Muscle of back (tissue), 11 donors: ENCODE data around the gene NTN1. TPM values are rescaled to one million over a fixed set of nuclear protein-coding genes. Genes with fewer than 3 reads are reported as not detected.
"Not testable (repeated sequence)": the region's sequence is repeated elsewhere in the genome, so short reads cannot be mapped to it uniquely, and the experiment has no call there.

Experiments
- DNase-seq, 3 donors: peaks; one replicate each; pipeline versions ENCODE4 v3.0.0 to v3.0.0-alpha.2; 2013
- polyA plus RNA-seq, 10 donors: library from polyadenylated mRNA; unstranded; fragments of 120-200 nt; gene quantifications; one replicate each; pipeline ENCODE4 v1.2.1, GENCODE V29; 2013; ENCODE audit not compliant: insufficient read length in 10 of 10

NTN1 gene
- polyA plus RNA-seq, 10 donors = 5.7 to 25.1 (median 9.6) TPM

- DNase-seq = no peak
Observed at GRCh38 chr17:9080296-9080914, 59.1 kb downstream of the NTN1 start.

DNA sequence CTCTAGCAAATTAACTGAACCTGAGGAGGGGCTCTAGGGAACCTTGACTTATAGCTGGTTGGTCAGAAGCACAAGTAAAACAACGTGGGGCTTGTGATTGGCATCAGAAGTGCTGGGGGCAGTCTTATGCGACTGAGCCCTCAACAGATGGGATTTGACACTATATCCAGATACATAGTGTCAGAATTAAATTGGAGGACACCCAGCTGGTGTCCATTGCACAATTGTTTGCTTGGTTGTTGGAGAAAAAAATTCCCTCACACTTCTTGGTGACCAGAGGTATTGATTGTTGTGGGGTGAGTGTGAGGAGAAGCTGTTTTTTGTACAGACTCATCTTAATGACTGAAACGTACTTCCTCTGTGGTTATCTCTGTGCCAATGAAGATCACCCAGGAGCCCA is 59.7 kb downstream of the NTN1 start:
- no peak for DNase-seq

GRCh38 chr17:9086577-9086976 is 65.3 kb downstream of the NTN1 start:
- DNase-seq = no peak

DNA sequence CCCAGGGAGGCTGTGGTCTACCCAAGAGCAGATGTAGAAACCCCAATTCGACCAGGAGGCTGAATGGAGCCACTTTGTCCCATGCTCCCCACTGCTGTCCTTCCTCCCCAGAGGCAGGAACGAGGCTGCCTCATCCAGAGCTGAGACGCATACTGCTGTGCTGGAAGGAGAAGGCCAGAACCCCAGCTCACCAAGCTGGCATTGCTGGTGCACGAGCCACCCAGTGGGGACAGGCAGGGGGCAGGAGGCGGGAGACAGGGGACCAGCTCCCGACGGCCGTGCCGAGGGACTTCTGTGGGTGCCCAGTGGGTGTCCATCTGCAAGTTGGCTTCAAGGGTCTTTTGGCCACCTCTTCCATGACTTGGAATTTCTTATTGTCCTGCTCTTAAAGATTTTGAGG is 66.6 kb downstream of the NTN1 start:
- DNase-seq = no peak

DNA sequence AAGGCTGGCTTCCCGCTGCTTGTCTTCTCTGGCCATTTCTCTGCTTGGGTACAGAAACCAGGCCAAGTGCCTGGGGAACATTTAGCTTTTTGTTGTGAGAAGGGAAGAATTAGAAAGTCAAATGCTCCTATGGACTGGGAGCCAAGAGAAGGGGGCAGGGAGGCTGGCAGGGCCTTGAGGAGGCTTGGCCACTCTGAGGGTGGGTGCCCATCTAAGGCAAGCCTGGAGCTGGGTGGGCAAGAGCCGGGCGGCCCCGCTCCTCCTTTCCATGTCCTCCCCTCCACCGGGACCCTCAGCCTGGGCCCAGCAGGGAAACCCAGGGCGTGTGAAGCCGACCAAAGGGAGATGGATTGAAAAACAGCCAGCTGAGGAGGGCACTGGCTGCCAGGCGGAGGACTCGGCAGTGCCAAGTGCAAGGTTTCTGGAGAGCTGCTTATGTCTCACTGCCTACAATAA is 69.4 kb downstream of the NTN1 start:
- no peak for DNase-seq

- no peak for DNase-seq
Observed at GRCh38 chr17:9094193-9094592, 72.9 kb downstream of the NTN1 start.

GRCh38 chr17:9095390-9095789 is 74.1 kb downstream of the NTN1 start:
- peak in 1 of 3 donors; percentile 21 for DNase-seq

- no peak for DNase-seq
Observed at GRCh38 chr17:9098242-9098825, 77.0 kb downstream of the NTN1 start.

GRCh38 chr17:9101356-9101755 is 80.0 kb downstream of the NTN1 start:
- DNase-seq = no peak

- not testable (repeated sequence) for DNase-seq
Observed at GRCh38 chr17:9103193-9103592, 81.9 kb downstream of the NTN1 start.

GRCh38 chr17:9104370-9105041 is 83.2 kb downstream of the NTN1 start:
- DNase-seq = no peak

- DNase-seq = no peak
Observed at GRCh38 chr17:9105068-9105868, 84.0 kb downstream of the NTN1 start.

DNA sequence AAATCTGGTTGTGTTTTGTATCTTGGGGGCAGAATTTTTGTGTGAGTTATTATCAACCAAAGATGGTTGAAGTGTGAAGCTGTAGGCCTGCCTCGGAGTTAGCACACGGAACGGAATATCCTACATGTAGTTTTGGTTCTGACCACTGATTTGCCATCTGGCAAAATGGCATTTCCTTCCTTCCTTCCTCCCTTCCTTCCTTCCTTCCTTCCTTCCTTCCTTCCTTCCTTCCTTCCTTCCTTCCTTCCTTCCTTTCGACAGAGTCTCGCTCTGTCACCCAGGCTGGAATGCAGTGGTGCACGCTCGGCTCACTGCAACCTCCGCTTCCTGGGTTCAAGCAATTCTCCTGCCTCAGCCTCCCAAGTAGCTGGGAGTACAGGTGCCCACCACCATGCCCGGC is 85.0 kb downstream of the NTN1 start:
- DNase-seq = not testable (repeated sequence)

DNA sequence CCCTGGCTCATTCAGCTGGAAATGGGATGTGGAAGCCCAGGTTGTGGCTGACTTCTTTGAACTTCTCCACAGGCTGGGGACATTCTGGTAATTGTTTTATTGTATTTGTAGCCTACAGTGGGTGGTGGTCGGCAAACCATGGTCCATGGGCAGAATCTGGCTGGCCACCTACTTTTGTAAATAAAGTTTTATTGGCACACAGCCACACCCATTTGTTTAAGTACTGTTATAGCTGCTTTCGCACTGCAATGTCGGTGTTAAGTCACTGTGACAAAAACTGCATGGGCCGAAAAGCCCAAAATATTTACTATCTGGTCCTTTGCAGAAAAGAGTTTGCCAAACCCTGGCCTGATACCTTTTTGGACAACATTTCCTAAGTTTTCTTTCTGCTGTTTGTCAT is 86.2 kb downstream of the NTN1 start:
- DNase-seq = no peak

DNA sequence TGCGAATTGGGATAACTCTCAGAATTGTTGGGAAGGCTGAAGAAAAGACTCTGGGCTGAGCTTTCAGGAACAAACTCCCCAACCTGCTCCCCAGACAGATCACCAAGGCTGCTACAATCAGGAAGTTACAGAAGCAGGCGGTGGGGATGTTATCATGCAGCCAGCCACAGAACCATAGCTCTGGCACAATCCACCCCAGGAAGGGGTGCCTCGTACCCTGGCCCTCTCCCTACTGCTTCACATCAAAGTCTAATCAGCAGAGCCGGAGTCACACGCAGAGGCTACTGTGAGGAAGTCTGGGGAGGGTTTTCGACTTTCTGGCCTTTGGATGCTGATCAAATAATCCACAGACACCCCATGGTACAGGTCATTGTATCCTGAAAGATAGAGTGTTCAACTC is 86.8 kb downstream of the NTN1 start:
- DNase-seq = no peak

DNA sequence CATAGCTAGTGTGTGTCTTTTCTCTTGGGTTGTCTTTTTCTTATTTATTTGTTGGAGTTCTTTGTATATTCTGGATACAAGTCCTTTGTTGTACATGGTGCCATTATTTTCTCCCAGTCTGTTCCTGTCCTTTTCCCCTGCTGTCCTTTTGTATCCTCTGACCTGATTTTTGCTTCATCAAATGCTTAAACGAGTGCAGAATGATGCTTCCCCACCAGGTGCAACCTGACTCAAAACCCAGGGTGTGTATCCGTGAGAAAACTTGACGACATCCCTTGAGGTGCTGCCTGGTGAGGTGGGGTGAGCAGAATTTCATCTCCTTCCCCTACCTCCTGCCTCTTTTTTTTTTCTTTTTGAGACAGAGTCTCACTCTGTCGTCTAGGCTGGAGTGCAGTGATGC is 88.6 kb downstream of the NTN1 start:
- no peak for DNase-seq

- no peak for DNase-seq
Observed at GRCh38 chr17:9110501-9110900, 89.2 kb downstream of the NTN1 start.

DNA sequence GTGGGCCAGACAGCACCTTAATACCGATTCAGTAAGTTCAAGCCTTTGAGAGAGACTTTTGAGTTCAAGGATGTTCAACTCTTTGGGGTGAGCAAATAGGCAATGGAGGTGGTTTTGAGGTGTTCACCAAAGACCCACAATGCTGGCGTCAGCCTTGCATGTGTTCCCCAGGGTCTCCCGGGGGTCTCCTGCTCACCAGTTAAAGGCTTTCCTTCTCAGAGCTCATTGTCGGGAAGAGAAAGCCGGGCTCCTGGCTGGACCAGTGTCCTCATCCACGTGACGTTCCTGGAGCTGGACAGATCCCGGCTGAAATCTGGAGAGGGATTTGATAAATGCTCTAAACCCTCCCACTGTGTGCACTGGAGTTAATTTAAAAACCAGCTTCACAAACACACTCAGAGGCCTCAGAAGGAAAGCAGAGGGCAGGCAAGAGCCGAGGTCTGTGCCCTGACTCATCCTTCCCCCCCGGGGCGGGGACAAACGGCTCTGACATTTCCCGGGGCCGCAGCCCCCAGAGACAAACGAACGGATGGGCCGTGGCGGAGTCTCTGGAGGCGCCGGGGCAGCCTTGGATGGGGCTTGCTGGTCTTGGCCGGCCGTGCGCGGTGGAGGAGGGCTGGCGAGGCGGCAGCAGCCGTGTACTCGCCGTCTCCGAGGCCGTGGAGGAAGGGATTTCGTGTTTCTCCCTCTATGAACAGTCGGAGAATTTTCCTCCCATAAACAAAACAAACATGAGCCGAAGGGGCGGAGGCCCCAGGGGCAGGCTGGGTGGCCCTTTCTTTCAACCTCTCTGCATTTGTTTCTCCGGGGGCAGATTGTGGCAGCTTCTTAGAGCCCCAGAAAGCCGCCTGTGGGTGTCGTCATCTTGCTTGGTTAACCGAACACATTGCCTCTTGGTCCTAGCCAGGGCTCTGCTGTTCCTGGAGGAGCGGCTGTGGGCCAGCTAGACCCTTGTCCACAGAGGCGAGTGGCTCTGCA is 94.2 kb downstream of the NTN1 start:
- DNase-seq = peak; percentile 61 to 86 (median 69)

DNA sequence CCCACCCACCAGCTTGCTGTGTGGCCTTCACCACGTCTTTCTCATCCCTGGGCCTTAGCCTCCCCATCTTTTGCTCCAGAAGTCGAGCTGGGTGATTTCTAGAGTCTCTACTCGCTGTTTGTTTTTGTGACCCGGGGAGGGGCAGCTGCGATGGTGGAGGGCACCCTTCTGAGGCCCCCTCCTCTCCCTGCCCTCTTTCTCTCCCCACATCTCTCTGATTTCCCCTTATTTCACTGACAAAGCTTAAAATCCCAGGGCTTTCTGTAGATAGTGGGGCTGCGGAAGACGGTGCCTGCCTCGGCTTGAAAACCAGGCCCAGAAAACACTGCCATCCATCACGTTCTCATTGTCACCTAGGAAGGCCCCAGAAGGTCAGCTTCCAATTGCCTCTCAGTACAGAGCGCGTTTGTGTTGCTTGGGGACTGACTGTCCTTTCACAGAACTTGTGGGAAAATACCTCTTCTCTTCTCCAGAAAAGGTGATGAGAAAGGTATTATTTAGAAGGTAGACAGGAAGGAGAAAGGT is 95.1 kb downstream of the NTN1 start:
- no peak for DNase-seq

- DNase-seq = no peak
Observed at GRCh38 chr17:9116861-9117568, 95.7 kb downstream of the NTN1 start.
